Liver (tissue), 3 donors: Measurements from ENCODE around the gene SLC4A7.

ENCODE experiments used
- ATF3 ChIP-seq: IDR thresholded peaks from 2 replicates; pipeline ENCODE4 v1.6.1; 2016; ENCODE audit warnings: antibody characterized with exemption
- CTCF ChIP-seq: fragments of 150-350 bp; IDR thresholded peaks from 2 replicates; pipeline ENCODE4 v1.5.1; 2017; ENCODE audit warnings: improper control_type of control experiment, low read depth, low read length; ENCODE audit not compliant: missing input control
- NR2F2 ChIP-seq: IDR thresholded peaks from 2 replicates; pipeline ENCODE4 v1.6.1; 2016; ENCODE audit warnings: antibody characterized with exemption
- REST ChIP-seq: IDR thresholded peaks from 2 replicates; pipeline ENCODE4 v1.6.1; 2016; ENCODE audit warnings: antibody characterized with exemption, mild to moderate bottlenecking
- RXRA ChIP-seq, 2 donors: IDR thresholded peaks; 2 replicates each; pipeline ENCODE4 v1.6.1; 2017 to 2018; ENCODE audit warnings: antibody characterized with exemption in 2 of 2, mild to moderate bottlenecking in 1 of 2
- YY1 ChIP-seq: IDR thresholded peaks from 2 replicates; pipeline ENCODE4 v1.6.1; 2016; ENCODE audit warnings: antibody characterized with exemption, mild to moderate bottlenecking
- donor health status: healthy.
- donor health status: healthy.

- TF ChIP-seq CTCF (no peak), REST (no peak), YY1 (no peak), ATF3 (no peak), RXRA (IDR thresholded peaks at IDR 0.05) (no peak), NR2F2 (no peak)
Measured at GRCh38 chr3:27488821-27489220, 4.6 kb upstream of the SLC4A7 start.
